Subcutaneous adipose tissue (tissue), 4 donors: ENCODE measurements around the gene RET. TPM values are rescaled to one million over a fixed set of nuclear protein-coding genes. Genes with fewer than 3 reads are reported as not detected.

Source experiments
- CTCF ChIP-seq: fragments of 450-650 bp; IDR thresholded peaks from one replicate; pipeline ENCODE4 v1.5.1; 2016; ENCODE audit warnings: low read depth, mild to moderate bottlenecking, control low read depth, antibody characterized with exemption, moderate library complexity
- total RNA-seq, 4 donors: library from RNA; depleted of rRNA; stranded (reverse); fragments of >200 nt; gene quantifications; one replicate each; pipeline ENCODE4 v1.1.0, GENCODE V29; 2016

RET gene
- total RNA-seq, 4 donors from 2014 or later: 0.19 to 1.9 (median 0.49) TPM

GRCh38 chr10:43070121-43071085, 6.5 kb upstream of the RET start:
- no peak for TF ChIP-seq CTCF

GRCh38 chr10:43071865-43072650, 4.8 kb upstream of the RET start:
- no peak for TF ChIP-seq CTCF

GRCh38 chr10:43073191-43073590, 3.7 kb upstream of the RET start:
- TF ChIP-seq CTCF: no peak

GRCh38 chr10:43073721-43074120, 3.1 kb upstream of the RET start:
- no peak for TF ChIP-seq CTCF

GRCh38 chr10:43074409-43074808, 2.5 kb upstream of the RET start:
- no peak for TF ChIP-seq CTCF

- TF ChIP-seq CTCF: no peak
Observed at GRCh38 chr10:43074827-43075611, 1.9 kb upstream of the RET start.

- no peak for TF ChIP-seq CTCF
Observed at GRCh38 chr10:43075612-43076003, 1.3 kb upstream of the RET start.
